ENCODE measurements around the gene DHCR7.
A peak's percentile ranks its signal among the peaks of the same experiment; 100 is the strongest.

DHCR7 gene, protein sequence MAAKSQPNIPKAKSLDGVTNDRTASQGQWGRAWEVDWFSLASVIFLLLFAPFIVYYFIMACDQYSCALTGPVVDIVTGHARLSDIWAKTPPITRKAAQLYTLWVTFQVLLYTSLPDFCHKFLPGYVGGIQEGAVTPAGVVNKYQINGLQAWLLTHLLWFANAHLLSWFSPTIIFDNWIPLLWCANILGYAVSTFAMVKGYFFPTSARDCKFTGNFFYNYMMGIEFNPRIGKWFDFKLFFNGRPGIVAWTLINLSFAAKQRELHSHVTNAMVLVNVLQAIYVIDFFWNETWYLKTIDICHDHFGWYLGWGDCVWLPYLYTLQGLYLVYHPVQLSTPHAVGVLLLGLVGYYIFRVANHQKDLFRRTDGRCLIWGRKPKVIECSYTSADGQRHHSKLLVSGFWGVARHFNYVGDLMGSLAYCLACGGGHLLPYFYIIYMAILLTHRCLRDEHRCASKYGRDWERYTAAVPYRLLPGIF

GRCh38 chr11:71448257-71449171, at the start of gene DHCR7:
Gene DHCR7, minus strand, starts transcription at chr11:71448393. Its CDS starts 3,441 bp downstream, at chr11:71444952.
- DNase-seq = peak; percentile 93

GRCh38 chr11:71496421-71496820, 48.2 kb upstream of the DHCR7 start:
- no peak for DNase-seq

- DNase-seq = no peak
Measured at GRCh38 chr11:71495286-71496230, 47.4 kb upstream of the DHCR7 start.

- no peak for DNase-seq
Measured at GRCh38 chr11:71491940-71492339, 43.7 kb upstream of the DHCR7 start.

DNA sequence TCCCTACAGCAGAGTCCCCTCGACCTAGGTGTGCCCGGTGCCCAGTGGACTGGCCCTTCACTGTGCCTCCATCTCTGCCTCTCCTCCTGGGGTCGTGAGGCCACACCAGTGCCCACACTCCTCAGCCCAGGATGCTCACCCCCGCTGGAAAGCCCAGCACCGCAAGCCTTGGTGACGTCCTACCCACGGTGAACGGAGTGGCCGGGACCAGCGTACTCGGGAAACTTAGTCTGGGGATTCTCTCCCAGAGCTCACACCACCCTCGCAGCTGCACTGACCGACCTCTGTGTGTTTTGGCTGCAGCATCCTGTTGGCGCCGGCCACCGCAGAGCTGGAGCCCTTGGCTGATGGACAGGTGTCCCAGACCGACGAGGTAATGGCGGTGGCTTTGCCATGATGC, 43.3 kb upstream of the DHCR7 start:
- no peak for DNase-seq

DNA sequence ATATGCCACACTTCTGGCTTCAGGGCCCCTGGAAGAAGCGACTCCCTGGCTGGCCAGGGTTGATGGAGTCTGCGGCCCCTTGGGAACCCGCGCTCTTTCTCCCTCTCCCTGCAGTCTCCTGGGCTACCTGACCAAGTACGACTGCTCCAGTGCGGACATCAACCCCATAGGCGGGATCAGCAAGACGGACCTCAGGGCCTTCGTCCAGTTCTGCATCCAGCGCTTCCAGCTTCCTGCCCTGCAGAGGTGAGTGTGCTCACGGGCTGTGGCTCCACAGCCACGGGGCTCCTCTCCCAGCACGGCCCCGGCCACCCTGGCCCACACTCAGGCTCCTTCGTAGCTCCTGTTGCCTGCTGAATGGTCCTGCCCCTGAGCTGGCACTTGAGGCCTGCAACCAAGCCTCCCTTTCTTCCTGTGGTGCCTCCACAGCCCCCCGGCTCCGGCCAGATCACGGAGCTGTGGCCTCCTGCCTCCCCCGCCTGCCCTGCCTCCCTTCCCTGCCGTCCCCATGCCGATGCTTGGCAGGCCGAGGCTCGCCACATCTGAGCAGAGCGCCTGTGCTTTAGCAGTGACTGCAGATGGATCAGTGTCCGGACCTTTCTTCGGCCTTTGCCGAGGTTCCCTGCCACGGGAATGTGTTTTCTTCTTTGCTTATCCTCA, 42.7 kb upstream of the DHCR7 start:
- no peak for DNase-seq

DNA sequence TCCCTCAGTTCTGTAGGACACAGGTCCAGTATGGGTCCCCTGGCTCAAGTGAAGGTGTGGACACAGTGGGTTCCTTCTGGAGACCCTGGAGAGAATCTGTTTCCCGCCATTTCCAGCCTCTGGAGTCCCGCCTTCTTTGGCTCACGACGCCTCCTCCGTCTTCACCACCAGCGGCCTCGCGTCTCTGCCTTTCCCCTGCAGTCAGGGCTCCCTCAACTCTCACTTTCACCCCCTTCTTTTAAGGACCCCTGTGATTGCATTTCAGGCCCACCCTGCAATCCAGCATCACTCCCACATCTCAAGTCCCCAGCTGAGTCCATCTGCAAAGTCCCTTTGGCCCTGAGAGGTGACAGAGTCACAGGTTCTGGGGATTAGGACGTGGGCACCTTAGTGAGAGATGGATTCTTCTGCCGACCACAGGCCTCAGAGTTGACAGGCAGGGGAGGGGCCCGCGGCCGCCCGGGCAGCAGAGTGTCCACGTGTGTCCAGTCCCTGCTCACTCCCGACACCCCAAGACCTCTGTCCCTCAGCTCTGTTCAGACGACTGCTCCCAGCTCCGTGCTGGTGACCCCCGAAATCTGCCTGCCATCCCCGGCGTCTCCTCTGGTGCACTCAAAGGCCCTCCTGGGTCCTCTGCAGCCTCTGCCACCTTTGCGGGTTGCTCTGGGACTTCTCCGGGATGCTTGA, 42.0 kb upstream of the DHCR7 start:
- DNase-seq = no peak

DNA sequence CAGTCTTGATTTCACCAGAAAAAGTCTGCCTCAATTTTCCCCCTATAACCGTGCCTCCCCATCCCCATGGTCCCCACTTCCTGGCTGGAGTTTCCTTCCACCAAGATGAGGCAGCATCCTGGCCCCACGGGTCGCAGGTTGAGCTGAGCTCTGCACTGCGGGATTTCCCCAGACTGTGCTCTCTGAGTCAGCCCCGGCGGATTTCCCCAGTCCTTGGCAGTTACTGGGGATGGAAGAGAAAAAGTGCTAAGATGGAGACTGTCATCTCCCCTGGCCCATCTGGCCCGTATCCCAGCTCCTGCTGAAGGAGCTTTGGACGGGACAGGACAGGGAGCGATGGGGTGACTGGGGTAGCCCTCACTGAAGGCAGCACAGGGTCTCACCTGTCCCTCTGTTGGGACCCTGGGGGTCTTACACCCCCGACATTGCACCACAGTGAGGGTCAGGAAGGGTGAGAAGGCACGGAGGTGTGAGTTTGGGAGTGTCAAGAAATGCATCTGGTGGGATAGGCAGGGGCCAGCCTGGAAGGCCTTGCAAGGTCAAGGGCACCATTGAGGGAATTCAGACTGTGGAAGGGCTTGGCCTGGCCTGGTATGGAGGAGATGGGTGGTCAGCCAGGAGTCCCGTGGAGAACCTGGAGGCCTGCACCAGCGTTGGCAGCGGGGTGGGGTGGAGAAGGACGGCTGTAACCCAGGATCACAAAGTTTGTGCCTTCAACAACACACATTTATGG, 41.3 kb upstream of the DHCR7 start:
- peak; percentile 69 for DNase-seq

DNA sequence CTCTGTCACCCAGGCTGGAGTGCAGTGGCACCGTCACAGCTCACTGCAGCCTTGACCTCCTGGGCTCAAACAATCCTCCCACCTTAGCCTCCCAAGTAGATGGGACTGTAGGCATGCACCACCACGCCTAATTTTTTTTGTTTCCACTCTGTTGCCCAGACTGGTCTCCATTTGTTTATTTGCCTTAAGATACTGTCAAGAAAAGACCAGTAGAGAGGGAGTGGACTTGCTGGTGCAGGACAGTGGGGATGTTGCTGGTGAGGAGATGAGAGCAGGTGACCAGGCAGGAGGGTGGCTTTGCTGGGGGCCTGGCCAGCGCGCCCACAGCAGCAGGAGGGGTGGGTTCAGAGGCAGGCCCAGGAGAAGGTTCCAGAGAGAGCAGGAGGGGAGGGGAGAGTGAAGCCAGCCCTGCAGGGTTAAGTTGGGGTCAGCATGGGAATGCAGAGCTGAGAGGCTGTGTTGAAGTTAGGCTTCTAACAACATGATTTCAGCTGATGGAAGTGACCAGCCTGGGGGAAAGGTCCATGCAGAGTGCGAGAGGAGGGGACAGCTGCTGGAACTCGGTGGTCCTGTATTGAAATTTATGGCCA, 40.6 kb upstream of the DHCR7 start:
- no peak for DNase-seq

GRCh38 chr11:71486320-71486719, 38.1 kb upstream of the DHCR7 start:
- no peak for DNase-seq

- no peak for DNase-seq
Measured at GRCh38 chr11:71485466-71485865, 37.3 kb upstream of the DHCR7 start.

- no peak for DNase-seq
Measured at GRCh38 chr11:71485063-71485399, 36.8 kb upstream of the DHCR7 start.

DNA sequence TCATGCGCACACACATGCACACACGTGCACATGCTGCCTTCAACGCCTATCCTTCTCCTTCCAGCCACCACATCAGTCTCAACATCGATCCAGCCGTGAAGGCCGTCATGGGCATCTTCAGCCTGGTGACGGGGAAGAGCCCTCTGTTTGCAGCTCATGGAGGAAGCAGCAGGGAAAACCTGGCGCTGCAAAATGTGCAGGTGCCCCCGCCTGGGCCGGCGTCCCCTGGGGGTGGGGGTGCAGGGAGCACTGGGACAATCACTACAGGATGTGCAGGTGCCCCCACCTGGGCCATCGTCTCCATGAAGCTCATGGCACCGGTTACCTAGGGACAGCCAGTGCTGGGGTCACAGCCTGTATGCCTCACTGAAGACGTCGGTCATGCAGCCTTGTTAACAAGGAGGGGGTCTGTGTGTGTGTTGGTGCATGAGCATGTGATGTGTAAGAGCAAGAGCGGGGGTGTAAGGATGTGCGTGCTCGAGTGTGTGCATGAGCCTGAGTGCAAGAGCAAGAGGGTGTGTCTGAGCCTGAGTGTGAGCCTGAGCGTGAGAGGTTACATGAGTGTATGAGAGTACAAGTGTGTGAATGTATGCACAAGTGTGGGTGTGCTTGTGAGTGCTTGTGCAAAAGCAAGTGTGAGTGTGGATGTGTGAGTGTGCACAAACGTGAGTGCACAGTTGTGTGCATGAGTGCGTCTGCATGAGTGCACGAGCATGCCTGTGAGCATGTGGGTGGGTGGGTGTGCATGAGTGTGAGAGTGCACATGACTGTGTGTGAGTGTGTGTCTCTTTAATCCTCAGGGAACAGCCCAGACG, 36.3 kb upstream of the DHCR7 start:
- DNase-seq = no peak

DNA sequence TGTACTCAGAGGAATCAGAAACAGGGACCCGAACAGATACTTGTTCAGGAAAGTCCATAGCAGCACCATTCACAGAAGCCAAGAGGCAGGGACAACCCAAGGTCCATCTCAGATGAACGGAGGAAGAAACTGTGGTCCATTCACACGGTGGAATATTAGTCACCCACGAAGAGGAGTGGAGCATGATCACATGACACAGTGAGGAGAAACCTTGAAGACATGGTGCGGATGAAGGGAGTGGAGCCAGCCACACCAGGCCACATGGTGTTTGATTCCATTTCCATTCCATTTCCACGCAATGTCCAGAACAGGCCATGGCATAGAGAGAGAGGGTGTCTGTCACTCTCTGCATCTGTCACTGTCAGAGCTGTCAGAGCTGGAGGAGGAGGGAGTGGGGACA, 35.5 kb upstream of the DHCR7 start:
- DNase-seq = no peak

- no peak for DNase-seq
Measured at GRCh38 chr11:71482746-71483364, 34.7 kb upstream of the DHCR7 start.

GRCh38 chr11:71482216-71482615, 34.0 kb upstream of the DHCR7 start:
- DNase-seq = no peak

DNA sequence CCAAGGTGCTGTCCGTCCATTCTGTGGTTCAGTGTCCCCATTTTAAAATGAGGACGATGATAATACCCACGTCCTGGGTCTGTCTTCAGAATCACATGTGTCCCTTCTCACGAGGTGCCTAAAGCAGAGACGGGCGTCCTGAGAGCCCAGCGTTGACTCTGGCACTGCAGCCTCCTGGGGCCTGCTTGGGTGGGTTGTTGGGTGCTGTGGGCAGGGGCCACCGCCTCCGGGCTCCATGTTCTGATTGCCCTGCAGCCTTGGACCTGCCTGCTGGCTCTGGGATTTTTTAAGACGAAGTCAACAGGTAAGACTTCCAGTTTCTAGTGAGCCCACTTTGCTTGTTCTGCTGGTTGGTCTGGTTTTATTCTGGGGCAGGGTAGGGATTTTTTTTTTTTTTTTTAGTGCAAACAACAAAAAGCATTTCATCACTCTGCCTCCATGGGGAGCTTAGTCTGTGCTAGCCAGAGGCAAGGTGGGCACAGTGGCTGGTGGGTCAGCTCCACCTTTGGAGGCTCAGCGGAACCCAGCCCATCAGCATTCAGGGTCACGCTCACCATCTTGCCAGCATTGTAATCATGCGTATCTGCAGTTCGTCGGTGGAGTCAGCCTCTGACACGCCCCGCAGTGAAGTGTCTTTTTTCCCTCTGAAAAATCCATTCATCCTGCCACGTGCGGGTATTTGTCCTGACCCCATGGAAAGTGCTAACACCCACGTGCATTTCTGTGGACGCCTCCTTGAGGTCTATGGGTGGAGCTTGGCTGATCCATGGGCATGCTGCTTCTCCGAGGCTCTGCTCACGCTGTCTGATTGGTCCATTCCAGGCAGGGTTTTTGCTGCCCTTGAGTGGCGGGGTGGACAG, 33.1 kb upstream of the DHCR7 start:
- DNase-seq = no peak

GRCh38 chr11:71478528-71478840, 30.3 kb upstream of the DHCR7 start:
- no peak for DNase-seq
